SIG-M5 (cell line): ENCODE results near the gene PDE9A.
"Not testable (repeated sequence)": the region's sequence is repeated elsewhere in the genome, so short reads cannot be mapped to it uniquely, and the experiment has no call there.

Source experiments
- DNase-seq: peaks from one replicate; lab custom pipeline; 2025; lab: John Stamatoyannopoulos, UW

PDE9A gene

GRCh38 chr21:42799516-42799915 is 146.1 kb downstream of the PDE9A start:
- DNase-seq, result no peak

- DNase-seq, result no peak
Measured at GRCh38 chr21:42799948-42800347, 146.5 kb downstream of the PDE9A start.

- DNase-seq, result not testable (repeated sequence)
Measured at GRCh38 chr21:42801616-42802015, 148.2 kb downstream of the PDE9A start.

GRCh38 chr21:42806509-42807140 is 153.2 kb downstream of the PDE9A start:
- no peak for DNase-seq

- DNase-seq, result not testable (repeated sequence)
Measured at GRCh38 chr21:42807293-42807895, 154.0 kb downstream of the PDE9A start.

- DNase-seq, result no peak
Measured at GRCh38 chr21:42807938-42808613, 154.7 kb downstream of the PDE9A start.

- DNase-seq, result no peak
Measured at GRCh38 chr21:42809171-42809570, 155.8 kb downstream of the PDE9A start.

- DNase-seq, result no peak
Measured at GRCh38 chr21:42809577-42810475, 156.4 kb downstream of the PDE9A start.

- DNase-seq, result no peak
Measured at GRCh38 chr21:42811960-42812359, 158.5 kb downstream of the PDE9A start.

- not testable (repeated sequence) for DNase-seq
Measured at GRCh38 chr21:42812528-42813241, 159.3 kb downstream of the PDE9A start.

GRCh38 chr21:42815217-42815616 is 161.8 kb downstream of the PDE9A start:
- DNase-seq, result no peak

GRCh38 chr21:42818328-42818749 is 164.9 kb downstream of the PDE9A start:
- DNase-seq, result no peak

GRCh38 chr21:42819861-42820615 is 166.6 kb downstream of the PDE9A start:
- DNase-seq, result no peak

GRCh38 chr21:42820616-42821465 is 167.4 kb downstream of the PDE9A start:
- DNase-seq, result no peak
